GM04503 (cell line): Measurements from ENCODE around the gene ZNF17.
A peak's percentile ranks its signal among the peaks of the same experiment; 100 is the strongest.
"Not testable (repeated sequence)": the region's sequence is repeated elsewhere in the genome, so short reads cannot be mapped to it uniquely, and the experiment has no call there.

Experiments used
- DNase-seq: peaks from one replicate; pipeline ENCODE4 v3.0.0-alpha.2; 2012; ENCODE audit warnings: low read depth

The ZNF17 gene

DNA sequence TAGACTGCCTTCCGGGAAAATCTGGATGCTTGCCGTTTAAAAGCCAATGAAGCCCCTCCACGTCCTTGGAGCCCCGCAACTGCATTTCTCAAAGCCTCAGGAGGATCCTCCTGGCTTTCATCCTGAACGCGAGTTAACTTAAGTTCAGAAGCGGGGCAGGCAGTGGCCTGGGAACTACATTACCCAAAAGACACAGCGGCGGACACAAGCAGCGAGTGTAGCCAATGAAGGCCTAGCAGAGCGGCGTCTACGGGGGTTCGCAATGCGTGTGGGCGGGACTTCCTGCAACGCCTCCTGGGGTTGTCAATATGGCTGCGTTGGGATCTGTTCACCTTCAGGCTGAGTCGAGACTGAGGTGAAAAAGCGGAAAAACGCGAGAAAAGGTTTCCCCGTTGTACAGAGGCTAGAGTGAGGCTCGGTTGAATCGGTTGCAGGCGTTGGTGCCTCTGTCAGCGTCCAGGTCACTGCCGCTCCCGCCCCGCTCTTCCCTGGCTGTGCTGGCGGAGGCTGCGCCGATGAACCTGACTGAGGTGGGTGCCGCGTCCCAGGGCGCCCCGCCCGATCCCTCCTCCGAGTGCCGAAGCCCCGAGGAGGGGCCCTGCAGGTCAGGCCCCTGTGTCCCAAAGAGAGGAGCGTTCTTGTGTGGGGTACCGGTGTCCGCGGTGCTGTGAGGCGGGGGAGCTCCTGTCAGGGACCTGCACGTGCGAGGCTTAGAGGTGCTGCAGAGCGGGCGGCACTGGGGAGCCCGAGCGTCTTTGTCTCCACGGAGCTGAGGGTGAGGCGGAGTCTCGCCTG, at the start of gene ZNF17:
ZNF17 (plus strand) TSS at position 285 of the 795 bp plus-strand sequence. CDS start 2,455 bp downstream, outside the sequence.
- peak; percentile 61 for DNase-seq

DNA sequence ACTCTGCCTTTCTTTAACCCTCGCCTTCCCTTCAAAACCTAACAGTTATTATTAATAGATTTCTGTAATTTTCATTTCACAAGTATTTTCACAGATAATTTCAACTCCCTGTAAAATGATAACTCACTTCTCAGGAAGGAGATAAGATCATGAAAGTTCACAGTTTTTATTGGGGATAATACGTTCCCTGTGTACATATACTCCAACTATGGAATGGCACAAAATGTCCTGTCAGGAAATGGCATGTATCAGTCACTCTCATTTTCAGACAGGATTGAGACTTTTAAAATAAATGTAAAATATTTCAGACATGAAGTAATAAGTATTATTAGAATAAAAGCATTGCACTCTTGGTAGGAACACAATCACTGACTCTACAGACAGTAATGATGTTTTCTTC, 48.5 kb upstream of the ZNF17 start:
- no peak for DNase-seq

DNA sequence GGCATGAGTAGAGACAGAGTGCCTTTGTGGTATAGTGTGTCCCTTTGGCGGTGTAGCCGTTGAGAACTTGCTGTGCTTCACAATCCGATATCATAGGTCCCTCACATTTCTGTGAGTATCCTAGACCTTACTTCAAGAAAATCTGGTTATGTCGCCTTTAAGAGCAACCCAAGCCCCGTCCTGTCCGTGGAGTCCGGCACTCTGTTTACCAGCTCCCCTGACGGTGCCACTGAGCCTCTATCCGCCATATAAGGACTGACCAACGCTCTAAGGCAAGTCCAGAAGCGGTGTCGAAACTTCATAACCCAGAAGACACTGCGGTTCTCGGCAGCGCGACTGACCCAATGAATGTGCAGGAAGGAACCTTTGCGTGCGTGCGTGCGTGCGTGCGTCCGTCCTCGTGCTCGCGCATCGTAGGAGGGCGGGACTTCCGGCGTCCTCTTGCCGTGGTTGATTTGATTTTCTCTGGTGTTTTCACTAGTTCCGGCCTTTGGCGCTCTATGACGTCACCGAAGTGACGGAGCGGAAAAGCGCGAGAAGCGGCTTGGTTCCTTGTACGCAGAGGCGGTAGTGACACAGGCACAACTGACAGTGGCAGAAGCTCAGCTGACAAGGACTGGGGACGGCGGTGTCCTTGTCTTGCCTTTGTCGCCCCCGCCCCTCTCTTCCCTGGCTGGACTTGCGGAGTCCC, 47.8 kb upstream of the ZNF17 start, which contains the start of the genes TRAPPC2B and ZNF547:
TRAPPC2B (plus strand) TSS at position 555 of the 691 bp plus-strand sequence. CDS start 1,283 bp downstream, outside the sequence.
ZNF547 (plus strand) TSS at position 555 of the 691 bp plus-strand sequence. CDS start 5,005 bp downstream, outside the sequence.
- peak; percentile 97 for DNase-seq

DNA sequence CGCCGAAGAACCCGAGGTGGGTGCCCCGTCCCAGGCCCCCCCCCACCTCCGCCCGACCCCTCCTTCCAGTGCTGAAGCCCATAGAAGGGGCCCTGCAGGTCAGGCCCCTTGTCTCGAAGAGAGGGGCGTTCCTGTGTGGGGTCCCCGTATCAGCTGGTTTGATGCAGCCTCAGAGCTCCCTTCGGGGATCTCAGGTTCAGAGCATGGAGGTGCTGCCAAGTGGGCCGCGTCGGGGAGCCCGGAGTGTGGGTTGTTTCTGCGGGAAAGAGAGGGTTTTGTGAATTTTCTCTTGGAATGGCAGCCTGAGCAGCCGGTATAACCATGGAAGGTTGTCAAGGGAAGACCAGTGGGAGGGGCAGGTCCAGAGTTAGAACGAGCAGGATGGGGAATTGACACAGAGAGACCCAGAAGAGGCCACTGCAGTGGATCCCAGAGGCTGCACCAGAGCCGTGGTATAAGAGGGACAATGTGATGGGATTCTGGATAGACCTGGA, 47.2 kb upstream of the ZNF17 start:
- DNase-seq: no peak

DNA sequence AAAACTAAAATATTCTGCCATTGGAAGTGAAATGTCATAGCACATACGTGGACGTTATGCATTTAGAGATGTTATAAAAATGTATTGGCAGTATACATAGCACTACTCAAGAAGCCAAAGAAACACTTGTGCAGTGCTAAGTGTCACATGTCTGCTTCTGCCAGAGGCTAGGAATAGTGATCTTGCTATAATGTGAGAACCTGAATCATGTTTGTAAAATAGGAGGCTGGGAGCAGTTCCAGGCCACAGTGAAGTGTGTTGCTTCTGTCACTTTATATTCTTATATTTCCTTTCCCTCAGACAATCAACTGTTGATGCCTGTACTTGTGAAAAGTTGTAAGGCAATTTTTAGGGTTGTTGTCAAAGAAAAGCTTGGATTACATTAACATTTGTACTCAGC, 44.2 kb upstream of the ZNF17 start:
- DNase-seq: no peak

DNA sequence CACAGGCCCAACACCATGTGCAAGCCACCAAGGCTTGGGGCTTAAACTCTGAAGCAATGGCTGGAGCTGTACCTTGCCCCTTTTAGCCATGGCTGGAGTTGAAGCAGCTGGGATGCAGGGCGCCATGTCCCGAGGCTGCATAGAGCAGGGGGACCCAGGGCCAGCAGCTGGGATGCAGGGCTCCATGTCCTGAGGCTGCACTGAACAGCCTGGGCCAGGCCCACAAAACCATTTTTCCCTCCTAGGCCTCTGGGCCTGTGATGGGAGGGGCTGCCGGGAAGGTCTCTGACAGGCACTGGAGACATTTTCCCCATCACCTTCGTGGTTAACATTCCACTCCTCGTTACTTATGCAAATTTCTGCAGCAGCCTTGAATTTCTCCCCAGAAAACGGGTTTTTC, 36.8 kb upstream of the ZNF17 start:
- DNase-seq: no peak

DNA sequence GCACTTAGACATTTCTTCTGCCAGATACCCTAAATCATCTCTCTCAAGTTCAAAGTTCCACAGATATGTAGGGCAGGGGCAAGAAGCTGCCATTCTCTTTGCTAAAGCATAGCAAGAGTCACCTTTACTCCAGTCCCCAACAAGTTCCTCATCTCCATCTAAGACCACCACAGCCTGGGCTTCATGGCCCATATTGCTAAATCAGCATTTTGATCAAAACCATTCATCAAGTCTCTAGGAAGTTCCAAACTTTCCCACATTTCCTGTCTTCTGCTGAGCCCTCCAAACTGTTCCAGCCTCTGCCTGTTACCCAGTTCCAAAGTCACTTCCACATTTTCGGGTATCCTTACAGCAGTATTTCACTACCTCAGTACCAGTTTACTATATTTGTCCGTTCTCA, 36.3 kb upstream of the ZNF17 start:
- not testable (repeated sequence) for DNase-seq

DNA sequence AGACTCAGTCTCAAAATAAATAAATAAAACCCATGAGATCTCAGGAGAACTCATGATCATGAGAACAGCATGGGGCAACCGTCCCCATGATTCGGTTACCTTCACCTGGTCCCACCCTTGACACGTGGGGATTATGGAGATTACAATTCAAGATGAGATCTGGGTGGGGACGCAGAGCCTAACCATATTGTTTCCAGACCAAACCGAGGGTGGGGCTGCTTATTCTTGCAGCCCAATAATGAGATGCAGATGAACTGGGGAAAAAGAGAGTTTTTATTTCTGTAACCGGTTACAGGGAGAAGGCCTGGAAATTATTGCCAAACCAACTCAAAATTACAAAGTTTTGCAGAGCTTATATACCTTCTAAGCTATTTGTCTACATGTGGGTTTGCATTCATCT, 34.8 kb upstream of the ZNF17 start:
- no peak for DNase-seq

DNA sequence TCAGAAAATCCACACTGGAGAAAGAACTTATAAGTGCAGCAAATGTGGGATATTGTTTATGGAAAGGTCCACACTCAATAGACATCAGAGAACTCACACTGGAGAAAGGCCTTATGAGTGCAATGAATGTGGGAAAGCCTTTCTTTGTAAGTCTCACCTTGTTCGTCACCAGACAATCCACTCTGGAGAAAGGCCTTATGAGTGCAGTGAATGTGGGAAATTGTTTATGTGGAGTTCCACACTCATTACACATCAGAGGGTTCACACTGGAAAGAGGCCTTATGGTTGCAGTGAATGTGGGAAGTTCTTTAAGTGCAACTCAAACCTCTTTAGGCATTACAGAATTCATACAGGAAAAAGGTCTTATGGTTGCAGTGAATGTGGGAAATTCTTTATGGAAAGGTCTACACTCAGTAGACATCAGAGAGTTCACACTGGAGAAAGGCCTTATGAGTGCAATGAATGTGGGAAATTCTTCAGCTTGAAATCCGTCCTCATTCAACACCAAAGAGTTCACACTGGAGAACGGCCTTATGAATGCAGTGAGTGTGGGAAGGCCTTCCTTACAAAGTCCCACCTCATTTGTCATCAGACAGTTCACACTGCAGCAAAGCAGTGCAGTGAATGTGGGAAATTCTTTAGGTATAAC, 33.3 kb upstream of the ZNF17 start:
- no peak for DNase-seq

DNA sequence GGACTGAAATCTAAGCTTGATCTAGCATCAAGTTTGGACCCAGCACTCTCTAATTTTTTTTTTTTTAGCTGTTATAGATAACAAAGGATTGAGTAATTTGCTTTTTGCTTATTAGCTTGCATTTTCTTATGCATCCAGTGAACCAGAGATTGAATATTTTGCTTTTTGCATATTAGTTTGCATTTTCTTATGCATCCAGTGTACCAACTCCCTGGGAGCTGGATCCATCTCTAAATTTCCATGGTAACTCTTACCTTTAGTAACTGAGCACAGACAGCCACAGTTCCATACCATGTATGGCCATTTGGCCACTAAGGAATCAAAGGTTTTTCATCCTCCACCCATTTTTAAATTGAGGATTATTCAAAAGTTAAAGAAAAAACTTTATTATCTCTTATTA, 30.0 kb upstream of the ZNF17 start:
- DNase-seq: no peak

DNA sequence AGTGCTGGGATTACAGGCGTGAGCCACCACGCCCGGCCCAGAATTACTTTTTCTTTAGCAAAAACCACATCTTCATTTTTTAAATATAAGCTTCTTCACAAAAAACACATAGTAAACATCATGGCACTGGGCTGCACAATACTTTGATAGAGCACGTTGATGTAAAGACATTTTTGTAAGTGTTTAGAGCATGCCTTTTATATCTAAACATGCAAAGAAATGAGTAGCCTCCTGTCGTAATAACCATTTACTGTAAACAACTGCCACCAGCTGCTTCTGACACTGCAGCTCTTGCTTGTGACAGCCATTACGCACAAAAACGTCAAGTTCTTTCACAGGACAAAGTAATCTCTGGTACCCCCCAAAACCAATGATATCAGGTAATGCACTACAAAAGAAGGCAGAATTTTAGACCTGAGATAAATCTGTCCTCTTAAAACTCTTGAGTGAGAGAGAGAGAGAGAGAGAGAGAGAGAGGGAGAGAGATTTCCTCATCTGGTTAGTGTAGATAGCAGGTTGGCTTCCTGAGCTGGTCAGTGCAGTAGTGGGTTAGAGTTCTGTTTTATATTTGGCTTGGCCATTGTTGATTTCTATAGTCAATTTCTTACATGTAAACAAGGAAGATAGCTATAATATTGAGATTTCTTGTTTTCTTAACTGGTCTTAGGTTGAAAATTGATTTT, 28.0 kb upstream of the ZNF17 start:
- no peak for DNase-seq

DNA sequence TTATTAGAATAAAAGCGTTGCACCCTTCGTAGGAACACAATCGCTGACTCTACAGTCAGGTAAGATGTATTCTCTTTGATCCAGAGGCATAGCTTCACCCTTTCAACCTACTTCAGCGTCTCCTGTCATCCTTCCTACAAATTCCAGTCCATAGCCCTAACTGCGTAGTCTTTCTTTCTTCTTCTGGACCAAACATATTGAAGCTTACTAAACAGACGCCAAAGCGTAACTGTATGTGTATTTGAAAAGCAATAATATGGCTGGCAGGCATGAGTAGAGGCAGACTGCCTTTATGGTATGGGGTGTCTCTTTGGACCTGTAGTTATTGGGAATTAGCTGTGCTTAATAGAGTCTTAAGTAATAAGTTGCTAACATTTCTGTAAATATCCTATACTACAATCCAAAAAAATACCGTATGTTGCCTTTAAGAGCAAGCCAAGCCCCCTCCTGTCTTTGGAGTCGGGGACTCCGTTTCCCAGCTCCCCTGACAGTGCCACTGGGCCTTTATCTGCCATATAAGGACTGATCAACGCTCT, 21.7 kb upstream of the ZNF17 start:
- DNase-seq: no peak

DNA sequence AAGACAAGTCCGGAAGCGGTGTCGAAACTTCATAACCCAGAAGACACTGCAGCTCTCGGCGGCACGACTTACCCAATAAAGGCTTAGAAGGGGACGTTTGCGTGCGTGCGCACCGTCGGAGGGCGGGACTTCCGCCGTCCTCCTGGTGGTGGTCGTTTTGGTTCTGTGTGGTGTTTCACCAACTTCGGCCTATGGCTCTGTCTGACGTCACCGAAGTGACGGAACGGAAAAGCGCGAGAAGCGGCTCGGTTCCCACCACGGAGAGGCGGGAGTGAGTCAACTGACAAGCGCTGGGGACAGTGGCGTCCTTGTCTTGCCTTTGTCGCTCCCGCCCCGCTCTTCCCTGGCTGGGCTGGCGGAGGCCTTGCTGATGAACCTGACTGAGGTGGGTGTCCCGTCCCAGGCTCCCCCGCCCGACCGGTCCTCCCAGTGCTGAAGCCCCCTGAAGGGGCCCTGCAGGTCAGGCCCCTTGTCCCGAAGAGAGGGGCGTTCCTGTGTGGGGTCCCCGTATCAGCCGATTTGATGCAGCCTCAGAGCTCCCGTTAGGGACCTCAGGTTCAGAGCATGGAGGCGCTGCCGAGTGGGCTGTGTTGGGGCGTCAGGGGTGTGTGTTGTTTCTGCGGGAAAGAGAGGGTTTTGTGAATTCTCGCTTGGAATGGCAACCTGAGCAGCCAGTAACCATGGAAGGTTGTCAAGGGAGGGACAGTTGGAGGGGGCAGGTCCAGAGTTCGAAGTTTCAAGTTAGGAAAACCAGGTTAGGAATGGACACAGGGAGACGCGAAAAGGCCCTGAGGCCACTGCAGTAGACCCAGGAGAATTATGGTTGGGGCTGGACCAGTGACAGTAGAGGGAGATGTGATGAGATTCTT, 21.0 kb upstream of the ZNF17 start, which contains the start of gene ZNF548:
ZNF548 (plus strand) TSS at position 125 of the 869 bp plus-strand sequence; CDS start at position 371, 246 bp downstream.
- peak; percentile 92 for DNase-seq

DNA sequence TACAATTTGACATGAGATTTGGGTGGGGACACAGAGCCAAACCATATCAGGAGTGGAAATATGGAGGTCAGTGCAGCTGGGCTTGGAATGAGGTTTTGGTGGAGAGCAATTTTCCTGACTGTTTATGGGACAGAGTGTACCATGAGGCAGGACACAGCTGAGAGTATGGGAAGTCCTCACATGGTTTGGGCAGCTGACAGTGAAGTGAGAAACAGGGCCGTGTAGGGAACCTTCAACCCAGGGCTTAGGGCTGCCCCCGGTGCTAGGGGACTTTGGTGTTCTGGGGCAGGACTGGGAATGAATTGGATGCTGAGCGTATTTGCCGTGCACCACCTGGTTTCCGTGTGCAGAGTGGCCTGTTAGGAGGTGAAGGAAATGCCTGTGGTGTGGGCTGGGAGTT, 15.3 kb upstream of the ZNF17 start:
- DNase-seq: no peak

DNA sequence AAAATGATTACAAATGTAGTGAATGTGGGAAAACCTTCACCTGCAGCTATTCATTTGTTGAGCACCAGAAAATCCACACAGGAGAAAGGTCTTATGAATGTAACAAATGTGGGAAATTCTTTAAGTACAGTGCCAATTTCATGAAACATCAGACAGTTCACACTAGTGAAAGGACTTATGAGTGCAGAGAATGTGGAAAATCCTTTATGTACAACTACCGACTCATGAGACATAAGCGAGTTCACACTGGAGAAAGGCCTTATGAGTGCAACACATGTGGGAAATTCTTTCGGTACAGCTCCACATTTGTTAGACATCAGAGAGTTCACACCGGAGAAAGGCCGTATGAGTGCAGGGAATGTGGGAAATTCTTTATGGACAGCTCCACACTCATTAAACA, 12.1 kb upstream of the ZNF17 start:
- DNase-seq: no peak

DNA sequence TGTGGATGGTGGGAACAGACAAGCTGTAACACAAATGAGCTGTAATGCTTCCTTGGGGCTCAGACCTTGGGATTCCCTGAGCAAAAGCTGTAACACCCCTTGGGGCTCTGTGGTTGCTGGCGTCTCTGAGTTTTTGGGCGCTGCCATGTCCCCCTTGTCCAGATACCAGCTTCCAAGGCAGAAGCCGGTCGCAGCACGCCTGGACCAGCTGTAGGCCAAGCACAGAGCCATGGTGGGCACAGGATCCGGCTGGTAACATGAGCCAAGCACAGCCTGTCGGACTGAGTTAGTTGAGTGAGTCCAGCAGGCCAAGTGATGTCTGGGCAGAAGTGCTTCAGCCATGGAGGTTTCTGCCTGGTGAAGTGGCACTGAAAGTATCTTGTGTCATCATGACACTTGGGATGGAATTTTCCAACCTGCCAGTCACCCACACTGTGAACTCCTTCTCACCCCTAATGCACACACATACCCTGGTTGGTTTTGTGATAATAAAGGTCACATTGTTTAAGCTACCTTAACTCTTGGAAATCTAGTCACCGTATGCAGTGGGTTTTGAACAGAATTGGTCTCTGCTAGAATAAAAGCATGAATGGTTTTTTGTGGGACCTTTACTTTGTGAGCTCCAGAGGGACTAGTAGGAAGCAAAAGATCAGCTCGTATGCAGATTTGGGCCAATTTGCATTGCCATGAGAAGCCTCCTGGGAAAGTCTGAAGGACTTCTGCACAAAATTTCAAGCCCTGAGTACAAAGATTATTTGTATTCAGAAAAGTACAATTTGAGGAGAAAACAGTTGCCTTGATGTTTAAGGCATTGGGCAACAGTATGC, 7.0 kb upstream of the ZNF17 start:
- DNase-seq: no peak

DNA sequence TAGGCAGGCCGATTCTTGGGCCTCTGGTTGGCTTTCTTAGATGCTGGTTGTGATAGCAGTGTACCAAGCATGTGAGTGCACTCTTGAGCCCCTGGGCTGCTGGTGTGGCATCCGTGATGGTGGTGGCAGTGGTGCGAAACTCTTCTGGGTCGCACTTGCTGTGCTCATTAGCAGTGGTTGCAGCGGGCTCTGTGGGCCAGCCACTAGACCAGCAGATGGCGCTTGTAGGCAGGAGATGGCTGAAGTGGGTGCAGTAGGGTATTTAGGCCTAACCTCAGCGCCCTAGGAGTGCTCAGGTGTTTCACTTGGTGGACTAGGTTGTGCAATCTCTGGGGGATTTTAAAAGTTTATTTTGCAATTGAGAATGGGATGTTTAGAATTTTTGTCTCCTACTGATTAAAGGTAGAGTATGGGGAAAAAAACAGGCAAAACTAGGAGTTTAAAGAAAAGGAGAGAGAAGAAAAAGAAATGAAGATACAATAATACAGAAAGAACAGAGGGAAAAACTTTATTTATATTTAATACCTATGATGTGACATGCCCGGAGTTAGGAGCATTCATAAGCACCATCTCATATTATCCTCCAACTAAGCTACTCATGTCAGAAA, 4.3 kb upstream of the ZNF17 start:
- DNase-seq: no peak

DNA sequence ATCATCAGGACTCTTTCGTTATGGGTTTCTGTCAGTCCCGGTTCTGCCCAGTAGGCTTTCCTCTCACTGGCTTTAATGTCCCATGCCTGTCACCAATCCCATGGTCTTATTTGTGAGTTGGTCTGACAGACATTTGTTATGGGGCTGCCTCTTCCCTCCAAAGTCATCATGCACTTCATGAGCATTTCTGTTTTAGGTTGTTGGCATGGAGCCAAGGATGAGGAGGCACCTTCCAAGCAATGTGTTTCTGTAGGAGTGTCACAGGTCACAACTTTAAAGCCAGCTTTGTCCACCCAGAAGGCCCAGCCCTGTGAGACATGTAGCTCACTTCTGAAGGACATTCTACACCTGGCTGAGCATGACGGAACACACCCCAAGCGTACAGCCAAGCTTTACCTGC, 8.5 kb downstream of the ZNF17 start:
- DNase-seq: no peak

DNA sequence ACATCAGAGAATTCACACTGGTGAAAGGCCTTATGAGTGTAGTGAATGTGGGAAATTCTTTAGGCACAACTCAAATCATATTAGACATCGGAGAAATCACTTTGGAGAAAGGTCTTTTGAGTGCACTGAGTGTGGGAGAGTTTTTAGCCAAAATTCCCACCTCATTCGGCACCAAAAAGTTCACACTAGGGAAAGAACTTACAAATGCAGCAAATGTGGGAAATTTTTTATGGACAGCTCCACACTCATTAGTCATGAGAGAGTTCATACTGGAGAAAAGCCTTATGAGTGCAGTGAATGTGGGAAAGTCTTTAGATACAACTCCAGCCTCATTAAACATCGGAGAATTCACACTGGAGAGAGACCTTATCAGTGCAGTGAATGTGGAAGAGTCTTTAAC, 10.1 kb downstream of the ZNF17 start:
- DNase-seq: no peak
